LNCaP clone FGC (cell line): ENCODE results near the gene OGFOD3.
"Not testable (repeated sequence)": the region's sequence is repeated elsewhere in the genome, so short reads cannot be mapped to it uniquely, and the experiment has no call there.

Source experiments
- DNase-seq: peaks from one replicate; pipeline ENCODE4 v3.0.0-alpha.2; 2011; ENCODE audit warnings: low read depth
- H3K4me3 ChIP-seq: 2 replicates; pipeline ENCODE4 v1.5.1; 2011; ENCODE audit warnings: mild to moderate bottlenecking, low read depth, low read length, control low read depth
- CTCF ChIP-seq: IDR thresholded peaks from 2 replicates; pipeline ENCODE4 v1.5.1; 2012; ENCODE audit warnings: mild to moderate bottlenecking; ENCODE audit not compliant: control insufficient read depth, insufficient read depth; ENCODE audit errors: extremely low read depth

Gene OGFOD3

GRCh38 chr17:82349287-82349701 lies 69.1 kb downstream of the OGFOD3 start:
- TF ChIP-seq CTCF, result no peak
- no peak overlapping the region for H3K4me3 ChIP-seq
- DNase-seq, result no peak

GRCh38 chr17:82348866-82349265 lies 69.5 kb downstream of the OGFOD3 start:
- TF ChIP-seq CTCF, result no peak
- H3K4me3 ChIP-seq, result no peak overlapping the region
- no peak for DNase-seq

GRCh38 chr17:82348434-82348833 lies 70.0 kb downstream of the OGFOD3 start:
- TF ChIP-seq CTCF, result no peak
- H3K4me3 ChIP-seq, result no peak overlapping the region
- no peak for DNase-seq

GRCh38 chr17:82347994-82348393 lies 70.4 kb downstream of the OGFOD3 start:
- H3K4me3 ChIP-seq, DNase-seq: not testable (repeated sequence)

- H3K4me3 ChIP-seq, result no peak overlapping the region
- no peak for TF ChIP-seq CTCF
- DNase-seq, result no peak
Measured at GRCh38 chr17:82346342-82347300, 71.8 kb downstream of the OGFOD3 start.

- TF ChIP-seq CTCF, result no peak
- DNase-seq, result no peak
- no peak overlapping the region for H3K4me3 ChIP-seq
Measured at GRCh38 chr17:82345151-82345976, 73.0 kb downstream of the OGFOD3 start.

GRCh38 chr17:82344175-82344907 lies 74.0 kb downstream of the OGFOD3 start:
- no peak for TF ChIP-seq CTCF
- DNase-seq, result no peak
- H3K4me3 ChIP-seq, result no peak overlapping the region
